CMK (cell line): Measurements from ENCODE around the gene AKAP13.

ENCODE experiments used
- DNase-seq: peaks from one replicate; pipeline ENCODE4 v3.0.0-alpha.2; 2010; ENCODE audit warnings: low read depth

The AKAP13 gene

DNA sequence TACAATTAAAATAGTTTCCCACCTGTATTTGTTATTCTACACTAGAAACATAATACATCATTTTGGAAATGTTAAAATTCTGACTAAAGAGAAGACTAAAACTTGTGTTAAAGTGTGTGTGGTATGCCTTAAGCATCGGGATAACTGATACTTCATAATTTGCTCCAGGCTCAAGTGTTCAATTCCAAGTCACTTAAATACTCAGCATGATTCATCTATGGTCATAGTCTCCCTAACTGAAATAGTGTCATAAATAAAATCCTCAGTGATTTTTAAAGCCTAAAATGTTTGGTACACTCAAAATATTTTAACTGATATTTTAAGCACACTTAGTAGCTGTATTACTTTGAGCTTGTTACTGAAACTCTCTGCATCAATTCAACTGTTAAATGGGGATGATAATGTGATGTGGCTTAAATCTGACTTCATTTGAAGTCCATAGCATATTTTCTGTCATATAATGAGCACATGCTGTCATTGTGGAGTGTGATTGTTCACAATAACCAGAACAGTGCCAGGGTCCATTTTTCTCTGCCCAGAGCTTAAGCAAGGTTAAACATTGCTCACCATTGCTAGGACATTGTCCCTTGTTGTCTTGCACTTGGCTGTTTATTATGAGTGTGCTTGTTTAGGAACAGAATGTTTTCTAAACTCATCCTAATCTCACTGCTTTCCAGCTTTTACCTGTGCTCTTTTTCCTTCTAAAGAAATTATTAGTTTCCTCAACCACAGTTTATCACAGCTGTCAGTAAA is 292.1 kb downstream of the AKAP13 start:
- no peak for DNase-seq

- no peak for DNase-seq
Measured at GRCh38 chr15:85673326-85673725, 292.9 kb downstream of the AKAP13 start.

GRCh38 chr15:85676342-85677098 is 296.1 kb downstream of the AKAP13 start:
- no peak for DNase-seq

DNA sequence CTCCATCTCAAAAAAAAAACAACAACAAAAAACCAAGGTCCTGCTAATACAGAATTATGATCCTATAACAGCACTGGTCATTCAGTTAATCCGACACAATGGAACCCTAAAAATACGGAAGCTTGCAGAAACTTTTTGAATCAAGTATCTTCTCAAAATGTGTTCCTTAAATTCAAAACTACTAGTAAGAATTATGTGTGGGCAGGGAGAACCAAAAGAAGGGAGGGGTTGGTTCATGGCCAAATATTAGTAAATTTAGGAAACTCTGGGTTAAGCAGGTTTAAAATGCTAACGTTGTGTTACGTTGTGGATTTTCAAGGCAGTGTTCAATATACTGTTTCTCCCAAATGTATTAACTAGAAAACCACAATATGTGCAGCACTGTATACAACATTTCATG is 298.8 kb downstream of the AKAP13 start:
- DNase-seq: no peak

DNA sequence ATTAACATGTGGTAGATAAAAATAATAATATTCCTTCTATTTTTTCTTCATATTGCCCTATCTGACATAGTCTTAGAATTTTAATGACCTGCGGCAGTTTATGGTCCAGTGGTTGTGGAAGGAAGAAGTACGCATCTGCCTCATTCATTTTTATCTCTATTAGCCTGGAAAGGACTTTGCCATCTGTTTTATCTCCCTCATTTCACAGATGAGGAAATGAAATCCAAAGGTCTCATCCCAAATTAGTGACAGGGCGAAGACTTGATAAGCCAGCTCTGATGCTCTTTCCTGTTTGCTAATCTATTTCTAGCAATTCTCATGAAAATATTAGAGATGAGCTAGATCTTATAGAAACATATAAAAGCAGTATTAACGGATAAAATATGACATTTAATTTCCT is 301.0 kb downstream of the AKAP13 start:
- DNase-seq: no peak

- no peak for DNase-seq
Measured at GRCh38 chr15:85684174-85684710, 303.8 kb downstream of the AKAP13 start.

- no peak for DNase-seq
Measured at GRCh38 chr15:85685356-85685755, 305.0 kb downstream of the AKAP13 start.

GRCh38 chr15:85687329-85687728 is 306.9 kb downstream of the AKAP13 start:
- no peak for DNase-seq

DNA sequence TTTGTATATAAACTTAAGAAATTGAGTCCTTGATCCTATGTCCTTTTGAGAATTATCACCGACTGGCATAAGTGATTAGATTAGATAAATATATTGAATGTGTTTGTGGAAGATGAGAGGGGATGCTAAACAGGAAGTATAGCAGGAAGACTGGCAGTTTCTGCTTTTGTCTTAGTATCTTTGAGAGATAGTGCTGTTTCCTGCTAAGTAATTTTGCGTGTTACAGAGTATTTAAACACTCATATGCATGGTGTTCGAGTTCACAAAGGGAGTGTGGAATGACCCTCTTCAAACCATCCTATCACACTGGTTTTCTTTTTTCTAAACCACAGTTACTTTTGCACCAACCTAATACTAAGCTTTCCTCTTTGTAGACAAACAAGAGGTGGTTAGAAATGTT is 308.3 kb downstream of the AKAP13 start:
- DNase-seq: no peak

DNA sequence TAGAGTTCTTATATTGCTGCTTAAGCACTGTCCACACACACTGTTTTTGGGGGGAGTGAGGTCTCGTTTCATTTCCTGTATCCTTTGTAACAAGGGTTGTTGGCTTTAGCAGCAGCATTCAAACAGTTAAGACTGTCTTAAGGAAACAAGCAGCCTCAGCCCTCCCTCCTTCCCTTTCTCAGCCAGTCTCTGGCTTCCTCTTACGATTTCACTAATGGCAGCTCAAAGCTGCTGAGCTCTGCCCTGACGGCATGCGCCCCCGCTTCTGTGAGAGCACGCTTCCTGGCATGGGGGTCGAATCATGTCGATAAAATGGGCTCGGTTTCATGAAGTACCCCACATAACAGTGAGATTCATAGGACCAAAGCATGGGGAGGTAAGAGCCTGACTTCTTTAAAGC is 309.3 kb downstream of the AKAP13 start:
- DNase-seq: peak; percentile 64

DNA sequence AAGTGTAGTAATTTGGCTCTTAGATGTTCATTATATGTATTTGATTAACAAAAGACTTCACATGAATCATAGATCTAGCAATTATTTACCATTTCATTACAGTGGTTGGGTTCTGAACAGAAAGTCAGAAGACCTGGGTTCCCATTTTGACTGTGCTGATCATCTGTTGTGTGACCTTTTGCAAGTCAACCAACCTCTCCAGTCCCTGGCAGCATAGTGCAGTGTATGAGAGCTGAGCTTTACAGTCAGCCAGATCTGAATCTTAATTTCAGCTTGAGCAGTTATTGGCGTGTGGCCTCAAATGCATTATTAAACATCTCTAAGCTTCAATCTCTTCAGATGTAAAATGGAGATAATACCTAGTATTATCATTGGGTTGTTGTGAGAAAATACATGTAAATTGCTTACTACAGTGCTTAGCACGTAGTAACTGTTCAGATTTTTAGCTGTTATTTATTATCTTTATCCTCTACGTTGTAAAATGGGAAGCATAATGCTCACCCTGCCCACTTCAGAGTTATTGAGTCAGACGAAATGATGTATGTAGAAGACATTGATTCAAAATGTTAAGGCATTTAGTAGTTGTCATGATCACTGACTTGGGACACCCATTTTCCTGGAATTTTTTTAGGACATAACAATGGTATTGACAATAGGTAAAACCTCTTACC is 310.3 kb downstream of the AKAP13 start:
- no peak for DNase-seq

DNA sequence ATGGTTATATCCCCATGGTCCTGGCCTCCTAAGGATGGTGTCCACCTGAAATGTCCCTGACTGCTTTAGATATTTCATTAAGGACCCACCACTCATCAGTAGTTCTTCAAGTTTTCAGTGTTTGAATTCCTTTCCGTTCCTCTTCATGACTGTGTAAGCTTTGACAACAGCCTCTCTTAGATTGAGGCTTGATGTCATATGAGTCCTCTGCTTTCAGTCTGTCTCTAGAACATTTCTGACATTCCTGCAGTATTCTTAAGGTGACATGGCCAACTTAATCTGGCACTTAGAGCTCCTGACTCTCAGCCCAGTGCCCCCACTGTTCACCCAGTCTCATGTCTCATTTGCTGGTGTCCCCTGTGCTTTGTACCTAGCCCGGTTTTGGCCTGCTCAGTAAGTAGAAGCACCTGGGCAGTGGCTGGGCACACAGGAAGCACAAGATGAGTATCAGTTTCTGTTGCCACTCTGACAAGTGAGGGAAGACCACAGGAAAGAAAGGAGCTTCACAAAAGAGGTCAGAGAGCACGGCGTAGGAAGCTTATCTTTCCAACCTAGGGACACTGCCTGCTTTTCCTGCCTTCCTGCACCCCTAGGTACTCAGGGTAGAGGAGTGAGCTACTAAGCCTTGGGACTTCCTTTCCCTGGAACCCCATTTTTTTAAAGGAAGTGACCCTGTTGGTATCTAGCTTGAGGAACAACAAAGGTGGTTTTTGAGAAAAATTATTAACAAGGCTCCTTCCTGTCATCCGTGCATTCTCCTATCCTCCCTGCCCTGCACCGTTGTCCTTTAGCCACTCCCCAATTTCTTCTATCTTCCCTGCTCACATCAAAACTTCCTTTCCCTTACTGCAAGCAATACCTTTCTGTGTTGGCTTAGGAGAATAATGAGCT is 311.2 kb downstream of the AKAP13 start:
- DNase-seq: peak; percentile 29

GRCh38 chr15:85692321-85692720 is 311.9 kb downstream of the AKAP13 start:
- DNase-seq: no peak

DNA sequence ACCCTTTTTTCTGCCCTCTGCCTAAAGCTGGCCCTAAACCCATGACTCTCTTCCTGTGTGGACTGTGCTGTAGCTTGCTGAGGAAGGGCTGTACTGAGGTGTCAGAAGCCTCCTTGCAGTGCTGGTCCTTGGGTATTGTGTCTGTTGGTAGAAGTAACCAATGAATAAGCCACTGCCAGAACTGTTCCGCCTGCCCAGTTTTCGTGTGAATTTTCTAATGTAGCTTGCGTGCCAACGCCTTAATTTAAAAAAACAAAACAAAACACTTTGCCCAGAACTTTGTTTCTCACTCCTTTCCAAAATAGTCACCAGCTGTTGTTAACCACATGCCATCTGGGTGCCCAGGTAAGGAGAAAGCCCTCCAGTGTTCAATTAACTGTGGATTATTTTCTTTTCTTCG is 312.5 kb downstream of the AKAP13 start:
- DNase-seq: no peak

GRCh38 chr15:85693277-85693676 is 312.9 kb downstream of the AKAP13 start:
- no peak for DNase-seq

DNA sequence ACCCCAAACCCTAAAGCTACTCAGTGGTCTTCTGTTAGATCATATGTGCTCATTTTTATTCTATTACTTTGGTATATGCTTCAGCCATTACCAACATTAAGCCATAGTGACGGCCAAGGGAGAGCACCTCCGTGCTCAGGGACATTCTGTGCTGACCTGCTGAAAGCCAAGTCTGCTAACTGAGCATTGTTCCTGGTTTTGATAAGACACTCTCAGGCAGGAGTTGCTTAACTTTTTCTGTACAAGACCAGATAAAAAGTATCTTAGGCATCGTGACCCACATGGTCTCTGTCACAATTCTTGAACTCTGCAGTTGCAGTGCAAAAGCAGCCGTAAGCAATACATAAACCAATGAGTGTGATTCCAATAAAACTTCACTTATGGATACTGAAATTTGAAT is 313.7 kb downstream of the AKAP13 start:
- no peak for DNase-seq

DNA sequence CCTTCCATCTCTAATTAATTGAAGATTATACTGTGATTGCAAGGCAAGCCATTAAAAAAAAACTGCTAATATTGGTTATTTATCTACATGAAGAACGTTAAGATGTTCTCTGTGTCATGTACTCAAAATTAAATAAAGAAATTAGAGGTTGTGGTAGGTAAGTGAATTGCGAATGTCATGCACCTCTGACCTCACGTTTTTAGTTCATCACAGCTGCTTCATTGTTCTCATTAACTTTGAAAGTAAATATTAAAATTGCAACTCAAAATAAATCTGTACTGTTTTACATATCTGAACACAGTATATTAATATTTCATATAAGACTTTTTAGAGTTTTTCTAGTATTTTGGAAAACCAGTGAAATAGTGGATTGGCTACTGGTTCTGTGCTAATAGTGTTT is 320.4 kb downstream of the AKAP13 start:
- no peak for DNase-seq

DNA sequence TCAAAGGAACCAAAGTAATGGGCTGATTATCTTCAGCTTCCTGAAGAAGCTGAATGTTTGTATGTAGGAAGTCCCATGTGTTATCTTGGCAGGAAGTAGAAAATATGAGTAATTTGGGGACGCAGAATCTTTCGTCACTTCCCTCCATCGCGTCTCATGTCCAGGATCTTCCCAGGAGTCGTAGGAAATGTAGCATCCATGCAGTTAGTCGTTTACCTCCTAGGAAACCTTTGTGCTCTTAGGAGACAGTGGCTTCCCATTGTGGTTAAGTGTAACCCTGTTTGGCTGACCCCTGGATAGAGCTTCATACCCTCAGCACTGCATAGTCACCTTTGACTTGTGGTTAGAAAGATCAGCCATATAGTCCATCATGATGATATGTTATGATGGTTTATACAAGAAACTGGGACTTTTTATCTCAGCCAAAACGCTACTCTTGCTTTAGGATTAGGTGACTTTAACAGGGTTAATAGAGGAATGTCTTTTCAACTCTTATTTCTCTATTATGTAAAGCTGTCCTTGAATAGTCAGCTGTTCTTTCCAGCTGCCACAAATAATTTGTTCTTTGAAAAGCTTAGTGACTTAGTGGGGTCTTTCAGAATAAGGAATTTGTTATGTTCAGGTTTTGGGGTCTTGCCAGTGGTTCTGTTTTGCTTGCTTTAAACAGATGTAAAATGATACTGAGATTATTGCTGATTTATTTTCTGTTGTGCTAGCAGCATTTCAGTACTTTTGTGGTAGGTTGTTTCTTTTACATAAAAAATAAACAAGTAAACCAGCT is 322.1 kb downstream of the AKAP13 start:
- peak; percentile 44 for DNase-seq

- no peak for DNase-seq
Measured at GRCh38 chr15:85704066-85704465, 323.7 kb downstream of the AKAP13 start.

- no peak for DNase-seq
Measured at GRCh38 chr15:85704720-85705429, 324.5 kb downstream of the AKAP13 start.
